ENCODE measurements around the gene EYS. TPM values are rescaled to one million over a fixed set of nuclear protein-coding genes. Genes with fewer than 3 reads are reported as not detected.
"Not testable (repeated sequence)": the region's sequence is repeated elsewhere in the genome, so short reads cannot be mapped to it uniquely, and the experiment has no call there.

Gene EYS
- total RNA-seq, 1 experiment from 2014 or later = not detected

GRCh38 chr6:65524232-65524631, 182.8 kb downstream of the EYS start:
- in situ Hi-C loops (cut with HindIII; ENCODE audit: low sequenced_read_pairs) = no loop called here
- DNase-seq (ENCODE audit: low spot score) = no peak

- no peak for DNase-seq (ENCODE audit: low spot score)
- in situ Hi-C loops (cut with HindIII; ENCODE audit: low sequenced_read_pairs) = no loop called here
These were observed 201.3 kb downstream of the EYS start for GRCh38 chr6:65505736-65506135.

- in situ Hi-C loops (cut with HindIII; ENCODE audit: low sequenced_read_pairs) = no loop called here
- no peak for DNase-seq (ENCODE audit: low spot score)
These were observed 206.0 kb downstream of the EYS start for GRCh38 chr6:65501045-65501444.

GRCh38 chr6:65483652-65484051, 223.4 kb downstream of the EYS start:
- in situ Hi-C loops (cut with HindIII; ENCODE audit: low sequenced_read_pairs); DNase-seq (ENCODE audit: low spot score): not testable (repeated sequence)

GRCh38 chr6:65469650-65470049, 237.4 kb downstream of the EYS start:
- no peak for DNase-seq (ENCODE audit: low spot score)
- in situ Hi-C loops (cut with HindIII; ENCODE audit: low sequenced_read_pairs) = no loop called here

- DNase-seq (ENCODE audit: low spot score) = no peak
- in situ Hi-C loops (cut with HindIII; ENCODE audit: low sequenced_read_pairs) = no loop called here
These were observed 238.7 kb downstream of the EYS start for GRCh38 chr6:65468307-65468706.

GRCh38 chr6:65461121-65461520, 245.9 kb downstream of the EYS start:
- no peak for DNase-seq (ENCODE audit: low spot score)
- in situ Hi-C loops (cut with HindIII; ENCODE audit: low sequenced_read_pairs) = no loop called here

GRCh38 chr6:65452333-65452732, 254.7 kb downstream of the EYS start:
- no peak for DNase-seq (ENCODE audit: low spot score)
- in situ Hi-C loops (cut with HindIII; ENCODE audit: low sequenced_read_pairs) = no loop called here

- in situ Hi-C loops (cut with HindIII; ENCODE audit: low sequenced_read_pairs) = no loop called here
- no peak for DNase-seq (ENCODE audit: low spot score)
These were observed 256.6 kb downstream of the EYS start for GRCh38 chr6:65450451-65450850.

GRCh38 chr6:65449926-65450325, 257.1 kb downstream of the EYS start:
- in situ Hi-C loops (cut with HindIII; ENCODE audit: low sequenced_read_pairs) = no loop called here
- no peak for DNase-seq (ENCODE audit: low spot score)

- in situ Hi-C loops (cut with HindIII; ENCODE audit: low sequenced_read_pairs) = no loop called here
- DNase-seq (ENCODE audit: low spot score) = peak; percentile 9
These were observed 258.2 kb downstream of the EYS start for GRCh38 chr6:65448866-65449265.

- no peak for DNase-seq (ENCODE audit: low spot score)
- in situ Hi-C loops (cut with HindIII; ENCODE audit: low sequenced_read_pairs) = no loop called here
These were observed 270.7 kb downstream of the EYS start for GRCh38 chr6:65436281-65436680.

- in situ Hi-C loops (cut with HindIII; ENCODE audit: low sequenced_read_pairs) = no loop called here
- DNase-seq (ENCODE audit: low spot score) = no peak
These were observed 290.4 kb downstream of the EYS start for GRCh38 chr6:65416621-65417020.

- in situ Hi-C loops (cut with HindIII; ENCODE audit: low sequenced_read_pairs) = no loop called here
- no peak for DNase-seq (ENCODE audit: low spot score)
These were observed 296.7 kb downstream of the EYS start for GRCh38 chr6:65410309-65410708.

- no peak for DNase-seq (ENCODE audit: low spot score)
- in situ Hi-C loops (cut with HindIII; ENCODE audit: low sequenced_read_pairs) = no loop called here
These were observed 304.5 kb downstream of the EYS start for GRCh38 chr6:65402564-65402963.

- in situ Hi-C loops (cut with HindIII; ENCODE audit: low sequenced_read_pairs) = no loop called here
- no peak for DNase-seq (ENCODE audit: low spot score)
These were observed 307.5 kb downstream of the EYS start for GRCh38 chr6:65399355-65400084.

GRCh38 chr6:65398851-65399250, 308.2 kb downstream of the EYS start:
- in situ Hi-C loops (cut with HindIII; ENCODE audit: low sequenced_read_pairs) = no loop called here
- DNase-seq (ENCODE audit: low spot score) = no peak

GRCh38 chr6:65350530-65350929, 356.5 kb downstream of the EYS start:
- in situ Hi-C loops (cut with HindIII; ENCODE audit: low sequenced_read_pairs) = no loop called here
- no peak for DNase-seq (ENCODE audit: low spot score)

- in situ Hi-C loops (cut with HindIII; ENCODE audit: low sequenced_read_pairs); DNase-seq (ENCODE audit: low spot score): not testable (repeated sequence)
These were observed 404.4 kb downstream of the EYS start for GRCh38 chr6:65302655-65303054.

GRCh38 chr6:65299236-65299635, 407.8 kb downstream of the EYS start:
- in situ Hi-C loops (cut with HindIII; ENCODE audit: low sequenced_read_pairs) = no loop called here
- DNase-seq (ENCODE audit: low spot score) = no peak

GRCh38 chr6:65295812-65296211, 411.2 kb downstream of the EYS start:
- in situ Hi-C loops (cut with HindIII; ENCODE audit: low sequenced_read_pairs) = no loop called here
- no peak for DNase-seq (ENCODE audit: low spot score)
